Gastrocnemius medialis (tissue), 4 donors: ENCODE data around the gene RIN3. TPM values are rescaled to one million over a fixed set of nuclear protein-coding genes. Genes with fewer than 3 reads are reported as not detected.

Experiments used
- ATAC-seq, 2 donors: fragments of 150-250 bp; one replicate each; pipeline ENCODE4 v1.9.1; 2016
- DNase-seq, 2 donors: peaks; one replicate each; pipeline ENCODE4 v3.0.0-alpha.2; 2019
- H3K27ac ChIP-seq, 4 donors: fragments of 200-600 bp; sonication (generic); 1 replicate in 1 of 4; 2 replicates in 3 of 4; pipeline ENCODE4 v1.5.1; 2016 to 2018; ENCODE audit warnings: mild to moderate bottlenecking in 2 of 4, moderate library complexity in 1 of 4
- H3K27me3 ChIP-seq, 3 donors: fragments of 200-600 bp; sonication (generic) in 2 of 3; 1 replicate in 1 of 3; 2 replicates in 2 of 3; pipeline versions ENCODE4 v1.5.1 to v1.6.0; 2016 to 2019; ENCODE audit warnings: mild to moderate bottlenecking in 1 of 3, moderate library complexity in 1 of 3
- H3K36me3 ChIP-seq, 2 donors: fragments of 200-600 bp; sonication (generic) in 1 of 2; one replicate each; pipeline ENCODE4 v1.5.1; 2017 to 2018
- H3K4me1 ChIP-seq, 2 donors: fragments of 200-600 bp; sonication (generic) in 1 of 2; one replicate each; pipeline ENCODE4 v1.5.1; 2016 to 2017; ENCODE audit warnings: mild to moderate bottlenecking in 2 of 2
- H3K4me3 ChIP-seq, 4 donors: fragments of 200-600 bp; sonication (generic) in 3 of 4; 1 replicate in 1 of 4; 2 replicates in 3 of 4; pipeline ENCODE4 v1.5.1; 2016 to 2019; ENCODE audit warnings: mild to moderate bottlenecking in 2 of 4
- H3K9me3 ChIP-seq, 3 donors: fragments of 200-600 bp; sonication (generic) in 2 of 3; 1 replicate in 1 of 3; 2 replicates in 2 of 3; pipeline ENCODE4 v1.5.1; 2016 to 2019
- CTCF ChIP-seq, 5 experiments: fragments of 450-650 bp in 3 of 5; fragments of 200-600 bp in 2 of 5; sonication (generic) in 2 of 5; IDR thresholded peaks in 4 of 5; conservative IDR thresholded peaks in 1 of 5; 1 replicate in 4 of 5; 2 replicates in 1 of 5; pipeline ENCODE4 v1.5.1; 2016 to 2019; ENCODE audit warnings: antibody characterized with exemption in 5 of 5, mild to moderate bottlenecking in 3 of 5, moderate library complexity in 3 of 5
- POLR2A ChIP-seq, 2 donors: fragments of 450-650 bp; IDR thresholded peaks; one replicate each; pipeline ENCODE4 v1.6.1; 2017; ENCODE audit warnings: antibody characterized with exemption in 2 of 2, mild to moderate bottlenecking in 2 of 2, moderate library complexity in 2 of 2
- in situ Hi-C, 4 donors: fragments of 200-750 bp; cut with MboI; loops; one replicate each; pipeline versions ENCODE4 v1.15.0 to v1.8.0; 2017; ENCODE audit warnings: low sequenced_read_pairs in 4 of 4
- intact Hi-C: fragments of 100-400 bp; cut with DNase I; formaldehyde crosslinking; loops from one replicate; pipeline ENCODE4 v1.15.1; 2023; ENCODE audit warnings: low total_unique reads
- total RNA-seq, 4 donors: library from RNA; depleted of rRNA; stranded (reverse); fragments of >200 nt; gene quantifications; one replicate each; pipeline versions ENCODE4 v1.1.0 to v1.2.3, GENCODE V29; 2016

RIN3 gene
- total RNA-seq, 4 donors from 2014 or later = 2.1 to 3.7 (median 2.6) TPM

GRCh38 chr14:92507174-92507768 lies 6.3 kb upstream of the RIN3 start:
- TF ChIP-seq CTCF (IDR thresholded peaks at IDR 0.05 in 4 of 5, conservative IDR thresholded peaks at IDR 0.05 in 1 of 5) (no peak), POLR2A (IDR thresholded peaks at IDR 0.05) (no peak)
- Histone ChIP-seq H3K4me3 (no peak overlapping the region), H3K9me3 (no peaks in the 10 kb centered on the region), H3K27me3 (no peaks in the 10 kb centered on the region), H3K27ac (no peak overlapping the region), H3K36me3 (no peaks in the 10 kb centered on the region), H3K4me1 (no peaks in the 10 kb centered on the region)
- in situ Hi-C loops (no loop called here), intact Hi-C loops (no loop called here)
- DNase-seq (no peak), ATAC-seq (no peak)

GRCh38 chr14:92510972-92511371 lies 2.6 kb upstream of the RIN3 start:
- H3K4me1 ChIP-seq = peaks cover 6 to 7% of the 10 kb centered on the region in 2 donors
- TF ChIP-seq POLR2A (IDR thresholded peaks at IDR 0.05) (no peak), CTCF (IDR thresholded peaks at IDR 0.05 in 4 of 5, conservative IDR thresholded peaks at IDR 0.05 in 1 of 5) (no peak)

GRCh38 chr14:92511453-92512238 lies 1.9 kb upstream of the RIN3 start:
- intact Hi-C loops (no loop called here), in situ Hi-C loops (no loop called here)
- H3K4me3 ChIP-seq = no peak overlapping the region
- H3K27me3 ChIP-seq = no peaks in the 10 kb centered on the region
- H3K9me3 ChIP-seq = no peaks in the 10 kb centered on the region
- TF ChIP-seq POLR2A (IDR thresholded peaks at IDR 0.05) (no peak), CTCF (IDR thresholded peaks at IDR 0.05 in 4 of 5, conservative IDR thresholded peaks at IDR 0.05 in 1 of 5) (no peak)
- ATAC-seq (no peak), DNase-seq (no peak)
- H3K36me3 ChIP-seq = no peaks in the 10 kb centered on the region
- peaks cover 6 to 7% of the 10 kb centered on the region in 2 donors for H3K4me1 ChIP-seq
- H3K27ac ChIP-seq = no peak overlapping the region

More at GRCh38 chr14:92510972-92511371, 2.6 kb upstream of the RIN3 start:
- no peaks in the 10 kb centered on the region for H3K27me3 ChIP-seq
- H3K27ac ChIP-seq = no peak overlapping the region
- no peak for ATAC-seq
- in situ Hi-C loops = no loop called here
- no peaks in the 10 kb centered on the region for H3K36me3 ChIP-seq
- H3K9me3 ChIP-seq = no peaks in the 10 kb centered on the region
- no peak for DNase-seq
- no peak overlapping the region for H3K4me3 ChIP-seq
- intact Hi-C loops = no loop called here

GRCh38 chr14:92512807-92513203 lies 776 bp upstream of the RIN3 start:
- Histone ChIP-seq H3K27me3 (no peaks in the 10 kb centered on the region), H3K9me3 (no peaks in the 10 kb centered on the region), H3K4me3 (peak overlapping the region; percentile 54 to 64 (median 60)), H3K36me3 (no peaks in the 10 kb centered on the region), H3K27ac (peak overlapping the region in 3 of 4 donors; percentile 54 to 77 (median 74)), H3K4me1 (peaks cover 6 to 7% of the 10 kb centered on the region in 2 donors)
- ATAC-seq (no peak), DNase-seq (no peak)
- in situ Hi-C loops = no loop called here
- no peak for TF ChIP-seq CTCF (IDR thresholded peaks at IDR 0.05 in 4 of 5, conservative IDR thresholded peaks at IDR 0.05 in 1 of 5)
- no peak for TF ChIP-seq POLR2A (IDR thresholded peaks at IDR 0.05)
- intact Hi-C loops = no loop called here
